Renal cortical epithelial cell (primary cell): ENCODE results near the gene ARHGAP45. TPM values are rescaled to one million over a fixed set of nuclear protein-coding genes. Genes with fewer than 3 reads are reported as not detected.

Experiments
- DNase-seq: peaks from one replicate; pipeline ENCODE4 v3.0.0-alpha.2; 2011; ENCODE audit warnings: low read depth
- total RNA-seq: library from RNA; depleted of rRNA; stranded (reverse); fragments of >200 nt; gene quantifications from 2 replicates; pipeline ENCODE4 v1.2.3, GENCODE V29; 2014

Gene ARHGAP45
- total RNA-seq, 1 donor from 2014 or later: 8.3 TPM

GRCh38 chr19:1039646-1040475 lies 27.1 kb upstream of the ARHGAP45 start, which contains the start of gene ABCA7:
TSS of gene ABCA7 (plus strand) at chr19:1040107. CDS start at chr19:1041362, 1,255 bp downstream.
- peak; percentile 89 for DNase-seq

- peak; percentile 79 for DNase-seq
Measured at GRCh38 chr19:1040476-1041271, 26.3 kb upstream of the ARHGAP45 start.

- DNase-seq: no peak
Measured at GRCh38 chr19:1041272-1041834, 25.6 kb upstream of the ARHGAP45 start.

GRCh38 chr19:1041835-1042685 lies 24.9 kb upstream of the ARHGAP45 start:
- no peak for DNase-seq

GRCh38 chr19:1042689-1043511 lies 24.1 kb upstream of the ARHGAP45 start:
- no peak for DNase-seq

- no peak for DNase-seq
Measured at GRCh38 chr19:1045247-1045603, 21.7 kb upstream of the ARHGAP45 start.

GRCh38 chr19:1046117-1046626 lies 20.8 kb upstream of the ARHGAP45 start:
- no peak for DNase-seq

- no peak for DNase-seq
Measured at GRCh38 chr19:1046836-1047695, 19.9 kb upstream of the ARHGAP45 start.

GRCh38 chr19:1047696-1048147 lies 19.2 kb upstream of the ARHGAP45 start:
- no peak for DNase-seq

GRCh38 chr19:1049106-1049505 lies 17.9 kb upstream of the ARHGAP45 start:
- DNase-seq: no peak

GRCh38 chr19:1049800-1050199 lies 17.2 kb upstream of the ARHGAP45 start:
- DNase-seq: no peak

- no peak for DNase-seq
Measured at GRCh38 chr19:1050989-1051788, 15.8 kb upstream of the ARHGAP45 start.

GRCh38 chr19:1051791-1052190 lies 15.2 kb upstream of the ARHGAP45 start:
- no peak for DNase-seq

GRCh38 chr19:1052349-1052975 lies 14.5 kb upstream of the ARHGAP45 start:
- DNase-seq: no peak

GRCh38 chr19:1053176-1054101 lies 13.5 kb upstream of the ARHGAP45 start:
- no peak for DNase-seq

- no peak for DNase-seq
Measured at GRCh38 chr19:1054102-1055027, 12.6 kb upstream of the ARHGAP45 start.
